Measurements from ENCODE around the gene HOXD8.
A peak's percentile ranks its signal among the peaks of the same experiment; 100 is the strongest.

Gene HOXD8

GRCh38 chr2:176173567-176174381 is 44.3 kb downstream of the HOXD8 start:
- ChIA-PET CTCF (interaction anchor here (0.8 to 1.0 kb wide), 2 partner anchors 23 to 47 kb away, joined by 3 read pairs; no protein-coding TSS in a partner anchor), POLR2A (no interaction called here)
- no peaks in the 10 kb centered on the region for H3K4me1 ChIP-seq (ENCODE audit: control insufficient read depth, insufficient read depth, low read length)
- peaks cover 0 to 23% of the 10 kb centered on the region in 2 experiments; a peak in 1 of 3 replicates for H3K36me3 ChIP-seq (ENCODE audit: control insufficient read depth in 2 of 2, insufficient read depth in 1 of 2, low read length in 2 of 2)
- no peaks in the 10 kb centered on the region for H3K9me3 ChIP-seq (ENCODE audit: control insufficient read depth, insufficient read depth, low read depth, low read length)
- H3K4me3 ChIP-seq (ENCODE audit: low read depth, low read length) = no peak overlapping the region
- no peak for TF ChIP-seq ZNF2 (tag by site-specific recombination; IDR thresholded peaks at IDR 0.05)
- 0 out of 2 replicates have a peak, but pooled peaks have one; percentile 13 for TF ChIP-seq ZFHX2 (tag by site-specific recombination; conservative IDR thresholded peaks at IDR 0.05)
- TF ChIP-seq ZBTB21 (tag by site-specific recombination; IDR thresholded peaks at IDR 0.05) = no peak
- no peak overlapping the region for H3K27ac ChIP-seq (ENCODE audit: extremely low read depth, low read depth, low read length)

GRCh38 chr2:176174382-176174823 is 44.9 kb downstream of the HOXD8 start:
- ChIA-PET CTCF (interaction anchor here (1.0 kb wide), 1 partner anchor 47 kb away, joined by 3 read pairs; no protein-coding TSS in a partner anchor), POLR2A (no interaction called here)
- no peak overlapping the region for H3K4me3 ChIP-seq (ENCODE audit: low read depth, low read length)

GRCh38 chr2:176174824-176175708 is 45.6 kb downstream of the HOXD8 start:
- CTCF ChIA-PET = interaction anchor here (0.7 to 1.0 kb wide), 3 partner anchors 48 to 477 kb away, joined by 3 read pairs; no protein-coding TSS in a partner anchor
- no peaks in the 10 kb centered on the region for H3K9me3 ChIP-seq (ENCODE audit: control insufficient read depth, insufficient read depth, low read depth, low read length)
- no peak overlapping the region for H3K4me3 ChIP-seq (ENCODE audit: low read depth, low read length)
- H3K4me1 ChIP-seq (ENCODE audit: control insufficient read depth, insufficient read depth, low read length) = peaks cover 4% of the 10 kb centered on the region; the same call in 1 of the 2 replicates
- no peak for TF ChIP-seq ZNF26 (tag by site-specific recombination; IDR thresholded peaks at IDR 0.05)
- peak; percentile 33 for TF ChIP-seq ZFHX2 (tag by site-specific recombination; conservative IDR thresholded peaks at IDR 0.05)
- H3K36me3 ChIP-seq (ENCODE audit: control insufficient read depth in 2 of 2, insufficient read depth in 1 of 2, low read length in 2 of 2) = peaks cover 0 to 23% of the 10 kb centered on the region in 2 experiments; a peak in 1 of 3 replicates
- no peak overlapping the region for H3K27ac ChIP-seq (ENCODE audit: extremely low read depth, low read depth, low read length)
- POLR2A ChIA-PET = no interaction called here

More at GRCh38 chr2:176174382-176174823, 44.9 kb downstream of the HOXD8 start:
- Histone ChIP-seq H3K36me3 (ENCODE audit: control insufficient read depth in 2 of 2, insufficient read depth in 1 of 2, low read length in 2 of 2) (peaks cover 0 to 23% of the 10 kb centered on the region in 2 experiments; a peak in 1 of 3 replicates), H3K4me1 (ENCODE audit: control insufficient read depth, insufficient read depth, low read length) (peaks cover 4% of the 10 kb centered on the region; the same call in 1 of the 2 replicates), H3K9me3 (ENCODE audit: control insufficient read depth, insufficient read depth, low read depth, low read length) (no peaks in the 10 kb centered on the region), H3K27ac (ENCODE audit: extremely low read depth, low read depth, low read length) (no peak overlapping the region)
- TF ChIP-seq SP7 (tag by site-specific recombination; IDR thresholded peaks at IDR 0.05) (no peak), ELK4 (IDR thresholded peaks at IDR 0.05; ENCODE audit: borderline replicate concordance, low read depth, low read length) (no peak), ZBTB7A (tag by site-specific recombination; IDR thresholded peaks at IDR 0.05; ENCODE audit: low read depth) (no peak), ZNF830 (tag by site-specific recombination; IDR thresholded peaks at IDR 0.05; ENCODE audit: low read depth) (no peak)

- Histone ChIP-seq H3K27ac (ENCODE audit: extremely low read depth, low read depth, low read length) (no peak overlapping the region), H3K9me3 (ENCODE audit: control insufficient read depth, insufficient read depth, low read depth, low read length) (no peaks in the 10 kb centered on the region), H3K36me3 (ENCODE audit: control insufficient read depth in 2 of 2, insufficient read depth in 1 of 2, low read length in 2 of 2) (peaks cover 0 to 23% of the 10 kb centered on the region in 2 experiments; a peak in 1 of 3 replicates), H3K4me1 (ENCODE audit: control insufficient read depth, insufficient read depth, low read length) (peaks cover 4% of the 10 kb centered on the region; the same call in 1 of the 2 replicates), H3K4me3 (ENCODE audit: low read depth, low read length) (no peak overlapping the region)
- ChIA-PET CTCF (interaction anchor here (0.7 to 1.0 kb wide), 2 partner anchors 278 to 476 kb away, joined by 3 read pairs; no protein-coding TSS in a partner anchor), POLR2A (no interaction called here)
- TF ChIP-seq IKZF3 (tag by site-specific recombination; IDR thresholded peaks at IDR 0.05) = no peak
- TF ChIP-seq EGR2 (tag by site-specific recombination; IDR thresholded peaks at IDR 0.05; ENCODE audit: low read depth) = peak; percentile 19; the same call in 1 of the 2 replicates
Observed at GRCh38 chr2:176175709-176176607, 46.5 kb downstream of the HOXD8 start.
